HUES64 (cell line): ENCODE data around the gene MT4.

Source experiments
- H3K27ac ChIP-seq: 2 replicates; pipeline ENCODE4 v1.7.0; 2013; ENCODE audit warnings: low read depth, low read length, inconsistent platforms
- H3K27me3 ChIP-seq: 2 replicates; pipeline ENCODE4 v1.6.1; 2013; ENCODE audit warnings: mild to moderate bottlenecking, low read length; ENCODE audit not compliant: insufficient read depth
- H3K36me3 ChIP-seq: 2 replicates; pipeline ENCODE4 v1.6.1; 2013; ENCODE audit warnings: mild to moderate bottlenecking, low read length; ENCODE audit not compliant: insufficient read depth
- H3K4me1 ChIP-seq: 2 replicates; pipeline ENCODE4 v1.6.1; 2013; ENCODE audit warnings: mild to moderate bottlenecking, low read length, moderate library complexity; ENCODE audit not compliant: insufficient read depth
- H3K4me3 ChIP-seq: 2 replicates; pipeline ENCODE4 v1.5.1; 2013; ENCODE audit warnings: mild to moderate bottlenecking, low read length, moderate library complexity
- H3K9ac ChIP-seq: 2 replicates; pipeline ENCODE4 v1.6.1; 2013; ENCODE audit warnings: mild to moderate bottlenecking, low read depth, low read length
- H3K9me3 ChIP-seq: 2 replicates; pipeline ENCODE4 v1.6.1; 2013; ENCODE audit warnings: low read depth, low read length; ENCODE audit not compliant: insufficient read depth
- WGBS: fragments of 150-250, 120-280 bp; methylation state at CpG from one replicate; pipeline ENCODE4 v1.1.7; 2013; ENCODE audit warnings: missing lambda C conversion rate; 5-methylcytosine and 5-hydroxymethylcytosine counted together

The MT4 gene

GRCh38 chr16:56588781-56589140, 23.9 kb downstream of the MT4 start:
- Histone ChIP-seq H3K4me3 (peak overlapping the region; percentile 41), H3K36me3 (no peaks in the 10 kb centered on the region), H3K9me3 (no peaks in the 10 kb centered on the region), H3K27me3 (peaks cover 84% of the 10 kb centered on the region), H3K9ac (no peak overlapping the region), H3K27ac (no peak overlapping the region), H3K4me1 (0 out of 2 replicates have a peak, but pooled peaks cover 7% of the 10 kb centered on the region)
- WGBS, result 44% methylated on average over 9 of the region's 9 CpGs

DNA sequence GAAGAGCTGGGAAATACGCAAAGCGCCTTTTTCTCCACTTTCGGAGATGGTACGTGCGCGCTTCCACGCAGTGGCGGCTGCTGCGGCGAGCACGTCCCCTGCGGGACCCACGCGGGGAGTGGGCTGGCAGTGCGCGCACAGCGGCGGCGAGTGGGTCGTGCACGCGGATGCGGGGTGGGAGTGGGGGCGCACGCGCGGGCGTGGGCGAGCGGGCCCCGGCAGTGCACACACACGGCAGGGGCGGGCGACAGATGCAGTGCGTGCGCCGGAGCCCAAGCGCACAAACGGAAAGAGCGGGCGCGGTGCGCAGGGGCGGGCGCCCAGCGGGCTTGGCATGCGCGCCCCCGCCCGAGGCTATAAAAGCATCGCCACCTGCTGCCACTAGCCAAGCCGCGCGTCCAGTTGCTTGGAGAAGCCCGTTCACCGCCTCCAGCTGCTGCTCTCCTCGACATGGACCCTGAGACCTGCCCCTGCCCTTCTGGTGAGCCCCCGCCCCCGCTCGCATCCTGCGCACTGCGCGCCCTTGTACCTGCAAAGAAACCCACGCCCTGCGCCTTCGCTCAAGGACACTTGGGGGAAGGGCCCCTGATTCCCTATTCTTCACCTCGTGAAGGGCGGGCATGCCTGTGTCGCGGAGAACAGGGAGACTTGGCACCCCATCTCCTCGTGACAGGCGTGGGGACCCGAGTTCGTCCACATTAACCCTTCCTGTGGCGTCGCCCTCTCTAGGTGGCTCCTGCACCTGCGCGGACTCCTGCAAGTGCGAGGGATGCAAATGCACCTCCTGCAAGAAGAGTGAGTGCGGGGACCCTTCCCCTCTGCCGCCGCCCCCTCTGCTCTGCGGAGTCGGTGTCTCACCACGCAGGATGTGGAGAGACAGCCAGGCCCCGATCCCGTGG, 24.5 kb downstream of the MT4 start, which contains the start of gene MT3:
Gene MT3 (plus strand): TSS at position 388 of the 899 bp plus-strand sequence. CDS start 63 bp downstream, at position 451.
- H3K9me3 ChIP-seq, result no peaks in the 10 kb centered on the region
- peaks cover 84% of the 10 kb centered on the region for H3K27me3 ChIP-seq
- no peaks in the 10 kb centered on the region for H3K36me3 ChIP-seq
- H3K9ac ChIP-seq, result no peak within 1 kb of the TSS
- WGBS, result 6% methylated on average over 87 of the region's 87 CpGs
- H3K4me1 ChIP-seq, result 0 out of 2 replicates have a peak, but pooled peaks cover 7% of the 10 kb centered on the region
- no peak within 1 kb of the TSS for H3K27ac ChIP-seq
- peak within 1 kb of the TSS; percentile 41 for H3K4me3 ChIP-seq

GRCh38 chr16:56591377-56592060, 26.6 kb downstream of the MT4 start:
- Histone ChIP-seq H3K4me1 (0 out of 2 replicates have a peak, but pooled peaks cover 7% of the 10 kb centered on the region), H3K9ac (no peak overlapping the region), H3K9me3 (no peaks in the 10 kb centered on the region), H3K36me3 (no peaks in the 10 kb centered on the region), H3K4me3 (no peak overlapping the region), H3K27me3 (peaks cover 68% of the 10 kb centered on the region), H3K27ac (no peak overlapping the region)
- WGBS, result 81% methylated on average over 4 of the region's 4 CpGs

DNA sequence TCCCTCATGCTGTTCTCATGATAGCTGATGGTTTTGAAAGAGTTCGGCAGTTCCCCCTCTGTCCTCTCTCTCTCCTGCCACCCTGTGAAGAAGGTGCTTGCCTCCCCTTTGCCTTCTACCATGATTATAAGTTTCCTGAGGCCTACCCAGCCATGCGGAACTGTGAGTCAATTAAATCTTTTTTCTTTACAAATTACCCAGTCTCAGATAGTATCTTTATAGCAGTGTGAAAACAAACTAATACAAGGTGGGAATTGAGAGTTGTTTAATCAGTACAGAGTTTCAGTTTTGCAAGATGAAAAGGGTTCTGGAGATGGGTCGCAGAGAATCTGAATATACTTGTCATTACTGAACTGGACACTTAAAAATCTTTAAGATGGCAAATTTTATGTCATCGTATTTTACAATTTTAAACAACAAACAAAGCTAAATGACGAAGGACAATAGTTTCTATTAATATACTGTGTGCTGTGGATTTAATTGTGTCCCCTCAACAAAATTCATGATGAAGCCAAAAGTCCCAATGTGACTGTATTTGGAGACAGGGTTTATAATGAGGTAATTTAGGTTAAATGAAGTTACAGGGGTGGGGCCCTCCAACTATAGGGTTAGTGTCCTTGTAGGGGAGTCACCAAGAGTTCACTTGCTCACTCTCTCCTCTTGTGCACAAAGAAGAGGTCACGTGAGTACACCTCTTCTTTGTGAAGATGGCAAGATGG, 28.9 kb downstream of the MT4 start:
- H3K4me1 ChIP-seq, result 0 out of 2 replicates have a peak, but pooled peaks cover 7% of the 10 kb centered on the region
- WGBS, result 62% methylated on average over 5 of the region's 6 CpGs

DNA sequence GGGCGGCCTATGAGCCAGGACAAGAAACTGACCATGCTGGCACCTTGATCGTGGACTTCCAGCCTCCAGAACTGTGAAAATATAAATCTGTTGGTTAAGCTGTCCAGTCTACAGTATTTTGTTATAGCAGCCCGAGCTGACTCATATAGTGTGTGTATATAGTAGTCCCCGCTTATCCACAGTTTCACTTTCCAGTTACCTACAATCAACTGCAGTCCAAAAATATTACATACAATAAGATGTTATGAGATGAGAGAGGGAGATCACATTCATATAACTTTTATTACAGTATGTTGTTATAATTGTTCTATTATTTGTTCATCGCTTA, 29.4 kb downstream of the MT4 start:
- 0 out of 2 replicates have a peak, but pooled peaks cover 4% of the 10 kb centered on the region for H3K4me1 ChIP-seq
- H3K9me3 ChIP-seq, result no peaks in the 10 kb centered on the region
- peaks cover 41% of the 10 kb centered on the region for H3K27me3 ChIP-seq
- WGBS, result 92% methylated on average over 2 of the region's 5 CpGs
- H3K4me3 ChIP-seq, result no peak overlapping the region
- H3K9ac ChIP-seq, result no peak overlapping the region
- H3K27ac ChIP-seq, result no peak overlapping the region
- no peaks in the 10 kb centered on the region for H3K36me3 ChIP-seq

More for the DNA sequence above, 28.9 kb downstream of the MT4 start:
- H3K36me3 ChIP-seq, result no peaks in the 10 kb centered on the region
- H3K9me3 ChIP-seq, result no peaks in the 10 kb centered on the region
- H3K27ac ChIP-seq, result no peak overlapping the region
- H3K9ac ChIP-seq, result no peak overlapping the region
- no peak overlapping the region for H3K4me3 ChIP-seq
- peaks cover 46% of the 10 kb centered on the region for H3K27me3 ChIP-seq

- Histone ChIP-seq H3K9ac (no peak overlapping the region), H3K4me3 (no peak overlapping the region), H3K27ac (no peak overlapping the region), H3K9me3 (no peaks in the 10 kb centered on the region), H3K4me1 (no peaks in the 10 kb centered on the region), H3K27me3 (peaks cover 13% of the 10 kb centered on the region; the same call in 1 of the 2 replicates), H3K36me3 (no peaks in the 10 kb centered on the region)
- WGBS, result 58% methylated on average over 8 of the region's 8 CpGs
Observed at GRCh38 chr16:56600398-56600999, 35.6 kb downstream of the MT4 start.

DNA sequence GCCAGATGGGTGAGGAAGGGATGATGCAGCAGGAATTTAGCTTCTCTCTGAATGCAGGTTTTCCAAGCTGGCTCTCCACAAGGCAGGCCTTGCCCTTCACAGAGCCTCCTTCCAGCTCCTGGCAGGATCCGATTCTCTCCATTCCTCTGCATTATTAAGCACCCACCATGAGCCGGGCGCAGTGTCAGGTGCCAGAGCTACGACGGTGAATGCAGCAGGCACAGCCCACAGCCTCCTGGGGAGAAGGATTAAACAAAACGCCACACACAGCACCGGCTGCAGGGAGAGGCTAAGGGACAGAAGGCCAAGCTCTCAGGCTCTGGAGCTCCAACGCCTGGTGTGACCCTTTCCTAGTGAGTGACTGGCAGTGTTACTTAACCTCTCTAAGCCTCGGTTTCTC, 36.5 kb downstream of the MT4 start:
- Histone ChIP-seq H3K9ac (no peak overlapping the region), H3K9me3 (no peaks in the 10 kb centered on the region), H3K4me3 (no peak overlapping the region), H3K4me1 (no peaks in the 10 kb centered on the region), H3K27ac (no peak overlapping the region), H3K27me3 (peaks cover 21% of the 10 kb centered on the region), H3K36me3 (no peaks in the 10 kb centered on the region)
- 67% methylated on average over 9 of the region's 9 CpGs for WGBS

- Histone ChIP-seq H3K36me3 (no peaks in the 10 kb centered on the region), H3K9me3 (no peaks in the 10 kb centered on the region), H3K4me1 (peaks cover 3% of the 10 kb centered on the region), H3K27ac (no peak overlapping the region), H3K9ac (no peak overlapping the region), H3K4me3 (no peak overlapping the region), H3K27me3 (peaks cover 44% of the 10 kb centered on the region)
- WGBS, result 53% methylated on average over 4 of the region's 4 CpGs
Observed at GRCh38 chr16:56603589-56603988, 38.7 kb downstream of the MT4 start.

GRCh38 chr16:56604966-56605365, 40.1 kb downstream of the MT4 start:
- H3K27ac ChIP-seq, result no peak overlapping the region
- 92% methylated on average over 4 of the region's 4 CpGs for whole genome bisulfite sequencing
- H3K36me3 ChIP-seq, result no peaks in the 10 kb centered on the region
- peaks cover 11% of the 10 kb centered on the region for H3K4me1 ChIP-seq
- H3K9me3 ChIP-seq, result no peaks in the 10 kb centered on the region
- no peak overlapping the region for H3K4me3 ChIP-seq
- H3K27me3 ChIP-seq, result peaks cover 58% of the 10 kb centered on the region
- no peak overlapping the region for H3K9ac ChIP-seq

- Histone ChIP-seq H3K27me3 (peaks cover 61% of the 10 kb centered on the region), H3K9ac (no peak overlapping the region), H3K27ac (no peak overlapping the region), H3K4me1 (peaks cover 16% of the 10 kb centered on the region), H3K4me3 (no peak overlapping the region), H3K36me3 (no peaks in the 10 kb centered on the region), H3K9me3 (no peaks in the 10 kb centered on the region)
- 80% methylated on average over 1 of the region's 1 CpG for WGBS
Observed at GRCh38 chr16:56605475-56605874, 40.6 kb downstream of the MT4 start.
